ENCODE data around the gene GABBR2.

DNA sequence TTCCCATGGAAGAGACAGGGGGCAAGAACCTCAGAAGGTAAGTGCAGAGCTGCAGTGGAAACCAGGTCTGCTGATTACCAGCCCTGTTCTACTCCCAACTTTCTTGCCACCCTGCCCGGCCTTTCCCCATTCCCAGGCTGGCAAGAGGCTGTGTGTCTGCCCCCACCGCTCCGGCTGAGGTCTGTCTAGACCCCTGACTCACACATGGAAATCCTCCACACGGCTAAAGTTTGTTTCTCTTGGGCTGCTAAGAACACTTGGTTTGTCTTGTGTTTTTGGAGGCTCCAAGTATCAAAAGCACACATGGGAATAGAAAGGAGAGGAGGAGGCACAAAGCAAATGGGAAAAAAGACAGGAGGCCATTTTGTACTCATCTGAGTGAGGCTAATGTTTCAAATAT is 168.3 kb downstream of the GABBR2 start:
- TF ChIP-seq EZH2 (IDR thresholded peaks at IDR 0.05; ENCODE audit: borderline replicate concordance, insufficient read depth, low read depth, low read length, poor library complexity, severe bottlenecking) (no peak), CTCF (IDR thresholded peaks at IDR 0.05) (no peak)

Measured in B cell (primary cell).